Natural killer cell (primary cell): Measurements from ENCODE around the gene CTAGE9. TPM values are rescaled to one million over a fixed set of nuclear protein-coding genes. Genes with fewer than 3 reads are reported as not detected.

Source experiments
- ATAC-seq, 3 donors: fragments of 150-1000 bp in 2 of 3; fragments of 200-7000 bp in 1 of 3; cut with Tn5 transposase; 1 replicate in 1 of 3; 2 replicates in 2 of 3; pipeline ENCODE4 v1.10.0; 2021; ENCODE audit warnings: mild to moderate bottlenecking in 2 of 3, moderate library complexity in 2 of 3
- DNase-seq, 2 donors: peaks; one replicate each; pipeline versions ENCODE4 v3.0.0 to v3.0.0-alpha.2; 2013 to 2021; ENCODE audit warnings: mixed read lengths in 1 of 2
- H3K27ac ChIP-seq: one replicate; pipeline ENCODE4 v1.5.1; 2013; ENCODE audit warnings: mild to moderate bottlenecking, low read length
- H3K27me3 ChIP-seq: one replicate; pipeline ENCODE4 v1.6.1; 2013; ENCODE audit warnings: low read length; ENCODE audit not compliant: control insufficient read depth, insufficient read depth
- H3K36me3 ChIP-seq: one replicate; pipeline ENCODE4 v1.6.1; 2013; ENCODE audit warnings: low read length; ENCODE audit not compliant: control insufficient read depth, insufficient read depth
- H3K4me1 ChIP-seq: one replicate; pipeline ENCODE4 v1.6.1; 2013; ENCODE audit warnings: low read length; ENCODE audit not compliant: control insufficient read depth, insufficient read depth
- H3K4me3 ChIP-seq: one replicate; pipeline ENCODE4 v1.5.1; 2013; ENCODE audit warnings: low read length
- H3K9me3 ChIP-seq: one replicate; pipeline ENCODE4 v1.6.1; 2013; ENCODE audit warnings: low read length; ENCODE audit not compliant: control insufficient read depth, insufficient read depth
- H3K27ac Mint-ChIP-seq, 2 donors: one replicate each; pipeline ENCODE4 v1.8.0; 2022; ENCODE audit warnings: mild to moderate bottlenecking in 2 of 2, mixed read lengths in 2 of 2, moderate library complexity in 1 of 2
- H3K27me3 Mint-ChIP-seq, 2 donors: one replicate each; pipeline ENCODE4 v1.8.0; 2022; ENCODE audit warnings: low read depth in 2 of 2, mixed read lengths in 2 of 2
- H3K36me3 Mint-ChIP-seq: one replicate; pipeline ENCODE4 v1.8.0; 2022; ENCODE audit warnings: mixed read lengths
- H3K4me1 Mint-ChIP-seq, 2 donors: one replicate each; pipeline ENCODE4 v1.8.0; 2022; ENCODE audit warnings: mixed read lengths in 2 of 2
- H3K4me3 Mint-ChIP-seq: one replicate; pipeline ENCODE4 v1.8.0; 2022; ENCODE audit warnings: mild to moderate bottlenecking, moderate library complexity, mixed read lengths
- H3K9me3 Mint-ChIP-seq, 2 donors: one replicate each; pipeline ENCODE4 v1.8.0; 2022; ENCODE audit warnings: mixed read lengths in 2 of 2
- WGBS: methylation state at CpG from one replicate; pipeline ENCODE4 v1.1.7; 2013; ENCODE audit warnings: missing lambda C conversion rate; ENCODE audit not compliant: insufficient coverage; 5-methylcytosine and 5-hydroxymethylcytosine counted together
- intact Hi-C: fragments of 100-400 bp; cut with micrococcal nuclease; formaldehyde crosslinking; loops from one replicate; pipeline ENCODE4 v1.14.2; 2022
- total RNA-seq, 4 donors: library from RNA; stranded (reverse); fragments of 120-200 nt in 1 of 4; gene quantifications; one replicate each; pipeline versions ENCODE4 v1.2.3 to v1.2.4, GENCODE V29; 2013 to 2022
- TF ChIP-seq, protein P1 (sequence below): fragments of 200-600 bp; IDR thresholded peaks from one replicate; pipeline ENCODE4 v1.8.0; 2022; ENCODE audit warnings: antibody characterized with exemption

Gene CTAGE9
- total RNA-seq, 3 donors from 2014 or later (not counting 1 experiment from before 2014, with no cell fraction given), result 0.21 TPM; not detected in 2

DNA sequence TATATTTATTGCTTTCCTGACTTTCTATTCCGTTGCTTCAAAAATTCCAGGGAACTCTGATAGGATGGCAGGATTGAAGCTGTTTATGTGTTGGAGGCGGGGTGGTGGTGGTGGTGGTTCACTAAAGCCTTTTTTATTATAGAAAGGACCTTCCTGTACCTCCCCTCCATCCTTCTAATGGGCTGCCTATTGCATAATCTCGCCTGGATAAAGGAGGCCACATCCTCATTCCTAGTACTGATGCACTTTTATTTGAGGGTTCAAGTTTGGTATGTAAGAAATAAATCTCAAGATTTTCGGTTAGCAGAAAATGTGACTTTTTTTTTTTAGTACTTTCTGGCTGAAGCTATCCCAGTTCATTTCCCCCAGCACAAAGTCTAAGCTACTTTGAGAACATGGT lies 18.7 kb upstream of the CTAGE9 start:
- H3K4me1 ChIP-seq, result no peaks in the 10 kb centered on the region

DNA sequence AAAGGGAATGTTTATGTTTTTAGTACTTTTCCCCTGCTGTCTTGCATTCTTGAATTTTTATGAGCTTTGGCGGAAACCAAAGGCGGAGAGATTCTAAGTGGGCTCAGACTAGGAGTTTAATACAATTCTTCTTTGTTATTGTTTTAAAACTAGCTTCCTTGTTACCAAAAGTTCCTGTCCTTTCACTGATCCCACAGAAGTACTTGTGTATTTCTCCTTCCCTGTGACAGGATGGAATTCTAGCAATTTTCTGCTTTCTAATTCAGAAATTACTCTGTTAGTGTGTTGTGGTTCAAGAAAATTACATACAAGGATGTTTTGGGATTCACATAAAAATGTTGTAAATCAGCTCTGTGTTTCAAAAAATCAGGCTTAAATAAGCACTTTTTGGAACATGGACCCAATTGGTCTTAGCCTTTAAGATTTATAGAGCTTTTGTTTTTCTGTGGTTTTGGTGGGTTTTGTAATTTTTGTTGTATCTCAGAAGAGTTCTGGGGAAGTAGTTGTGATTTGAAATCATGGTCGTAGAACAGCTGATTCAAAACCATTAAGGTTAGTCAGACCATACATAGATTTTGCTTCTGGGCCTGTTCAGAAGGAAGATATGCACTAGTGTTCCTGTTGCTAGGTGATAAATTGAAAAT lies 17.6 kb upstream of the CTAGE9 start:
- ATAC-seq, result no peak
- Mint-ChIP-seq H3K27me3 (peaks cover 0 to 3% of the 10 kb centered on the region in 2 donors), H3K36me3 (no peaks in the 10 kb centered on the region), H3K4me1 (no peaks in the 10 kb centered on the region), H3K4me3 (no peak overlapping the region), H3K9me3 (no peaks in the 10 kb centered on the region), H3K27ac (no peak overlapping the region)
- Histone ChIP-seq H3K36me3 (no peaks in the 10 kb centered on the region), H3K4me1 (no peaks in the 10 kb centered on the region), H3K9me3 (no peaks in the 10 kb centered on the region), H3K4me3 (no peak overlapping the region), H3K27me3 (no peaks in the 10 kb centered on the region), H3K27ac (no peak overlapping the region)
- WGBS, result 55% methylated on average over 2 of the region's 3 CpGs
- TF ChIP-seq, protein P1, sequence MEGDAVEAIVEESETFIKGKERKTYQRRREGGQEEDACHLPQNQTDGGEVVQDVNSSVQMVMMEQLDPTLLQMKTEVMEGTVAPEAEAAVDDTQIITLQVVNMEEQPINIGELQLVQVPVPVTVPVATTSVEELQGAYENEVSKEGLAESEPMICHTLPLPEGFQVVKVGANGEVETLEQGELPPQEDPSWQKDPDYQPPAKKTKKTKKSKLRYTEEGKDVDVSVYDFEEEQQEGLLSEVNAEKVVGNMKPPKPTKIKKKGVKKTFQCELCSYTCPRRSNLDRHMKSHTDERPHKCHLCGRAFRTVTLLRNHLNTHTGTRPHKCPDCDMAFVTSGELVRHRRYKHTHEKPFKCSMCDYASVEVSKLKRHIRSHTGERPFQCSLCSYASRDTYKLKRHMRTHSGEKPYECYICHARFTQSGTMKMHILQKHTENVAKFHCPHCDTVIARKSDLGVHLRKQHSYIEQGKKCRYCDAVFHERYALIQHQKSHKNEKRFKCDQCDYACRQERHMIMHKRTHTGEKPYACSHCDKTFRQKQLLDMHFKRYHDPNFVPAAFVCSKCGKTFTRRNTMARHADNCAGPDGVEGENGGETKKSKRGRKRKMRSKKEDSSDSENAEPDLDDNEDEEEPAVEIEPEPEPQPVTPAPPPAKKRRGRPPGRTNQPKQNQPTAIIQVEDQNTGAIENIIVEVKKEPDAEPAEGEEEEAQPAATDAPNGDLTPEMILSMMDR, result no peak
- intact Hi-C loops, result no loop called here
- DNase-seq, result no peak

More for the DNA sequence above, 18.7 kb upstream of the CTAGE9 start:
- Mint-ChIP-seq H3K4me1 (no peaks in the 10 kb centered on the region), H3K27ac (no peak overlapping the region), H3K9me3 (no peaks in the 10 kb centered on the region), H3K4me3 (no peak overlapping the region), H3K27me3 (peaks cover 0 to 3% of the 10 kb centered on the region in 2 donors), H3K36me3 (no peaks in the 10 kb centered on the region)
- intact Hi-C loops, result no loop called here
- Histone ChIP-seq H3K27ac (no peak overlapping the region), H3K9me3 (no peaks in the 10 kb centered on the region), H3K27me3 (no peaks in the 10 kb centered on the region), H3K36me3 (no peaks in the 10 kb centered on the region), H3K4me3 (no peak overlapping the region)
- WGBS, result 80% methylated on average over 3 of the region's 4 CpGs
- TF ChIP-seq, protein P1, result no peak
- ATAC-seq (no peak), DNase-seq (no peak)

DNA sequence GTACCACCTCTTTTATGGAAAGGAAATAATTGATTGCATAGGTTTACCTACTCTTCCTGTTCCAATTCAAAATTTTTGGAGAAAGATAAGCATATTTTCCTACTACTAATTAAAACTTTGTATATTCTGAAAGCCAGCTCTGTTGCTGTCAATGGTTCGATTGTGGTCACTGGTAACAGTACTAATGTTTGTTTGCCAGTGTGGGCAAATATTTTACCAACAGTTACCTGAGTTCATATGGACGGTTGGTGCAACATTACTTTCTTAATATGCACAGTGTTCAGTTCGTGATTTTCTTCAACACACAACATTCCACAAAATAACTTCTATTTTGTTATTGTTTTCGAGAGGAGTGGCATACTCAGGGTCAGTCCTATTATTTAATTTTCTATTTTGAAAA lies 17.1 kb upstream of the CTAGE9 start:
- Histone ChIP-seq H3K4me1 (no peaks in the 10 kb centered on the region), H3K4me3 (no peak overlapping the region), H3K27me3 (no peaks in the 10 kb centered on the region), H3K36me3 (no peaks in the 10 kb centered on the region), H3K27ac (no peak overlapping the region), H3K9me3 (no peaks in the 10 kb centered on the region)
- ATAC-seq (no peak), DNase-seq (no peak)
- H3K4me1 Mint-ChIP-seq, result no peaks in the 10 kb centered on the region
- intact Hi-C loops, result no loop called here
- no peak overlapping the region for H3K4me3 Mint-ChIP-seq
- TF ChIP-seq, protein P1, result no peak
- 84% methylated on average over 4 of the region's 4 CpGs for WGBS
- H3K27ac Mint-ChIP-seq, result no peak overlapping the region
- peaks cover 0 to 3% of the 10 kb centered on the region in 2 donors for H3K27me3 Mint-ChIP-seq
- H3K36me3 Mint-ChIP-seq, result no peaks in the 10 kb centered on the region
- H3K9me3 Mint-ChIP-seq, result no peaks in the 10 kb centered on the region

DNA sequence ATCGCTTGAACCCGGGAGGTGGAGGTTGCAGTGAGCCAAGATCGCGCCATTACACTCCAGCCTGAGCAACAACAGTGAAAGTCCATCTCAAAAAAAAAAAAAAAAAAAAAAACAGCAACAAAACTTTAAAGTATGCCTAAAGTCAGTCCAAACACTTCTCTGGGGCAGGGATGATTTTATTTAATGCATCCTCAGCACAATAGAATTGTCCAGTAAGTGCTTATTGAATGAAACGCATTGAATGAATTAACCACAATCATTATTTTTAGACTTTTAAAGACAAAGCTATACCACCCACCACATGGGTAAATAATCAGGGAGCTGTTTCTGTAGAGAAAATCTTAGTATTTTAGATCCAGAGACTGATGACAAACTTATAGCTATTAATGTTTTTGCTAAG lies 16.6 kb upstream of the CTAGE9 start:
- Mint-ChIP-seq H3K9me3 (no peaks in the 10 kb centered on the region), H3K27ac (no peak overlapping the region), H3K27me3 (peaks cover 0 to 3% of the 10 kb centered on the region in 2 donors), H3K4me3 (no peak overlapping the region), H3K36me3 (no peaks in the 10 kb centered on the region), H3K4me1 (no peaks in the 10 kb centered on the region)
- TF ChIP-seq, protein P1, result no peak
- DNase-seq (no peak), ATAC-seq (no peak)
- Histone ChIP-seq H3K9me3 (no peaks in the 10 kb centered on the region), H3K4me3 (no peak overlapping the region), H3K36me3 (no peaks in the 10 kb centered on the region), H3K4me1 (no peaks in the 10 kb centered on the region), H3K27ac (no peak overlapping the region), H3K27me3 (no peaks in the 10 kb centered on the region)
- WGBS, result 100% methylated on average over 4 of the region's 5 CpGs
- intact Hi-C loops, result no loop called here
